T-helper 2 cell treated with Interferon-gamma antibody and Interleukin-4, amounts not matched to agents 100 ng/mL and 5 ng/mL, for 36 hours (primary cell): ENCODE measurements around the gene AMOTL1. TPM values are rescaled to one million over a fixed set of nuclear protein-coding genes. Genes with fewer than 3 reads are reported as not detected.
"Not testable (repeated sequence)": the region's sequence is repeated elsewhere in the genome, so short reads cannot be mapped to it uniquely, and the experiment has no call there.

Source experiments
- intact Hi-C: fragments of 100-400 bp; cut with micrococcal nuclease; formaldehyde crosslinking; loops from one replicate; pipeline ENCODE4 v1.15.1; 2023
- total RNA-seq: library from RNA; stranded (reverse); gene quantifications from 2 replicates; pipeline ENCODE4 v1.2.3, GENCODE V29; 2022

Gene AMOTL1
- total RNA-seq, 1 donor from 2014 or later = 4.4 TPM

DNA sequence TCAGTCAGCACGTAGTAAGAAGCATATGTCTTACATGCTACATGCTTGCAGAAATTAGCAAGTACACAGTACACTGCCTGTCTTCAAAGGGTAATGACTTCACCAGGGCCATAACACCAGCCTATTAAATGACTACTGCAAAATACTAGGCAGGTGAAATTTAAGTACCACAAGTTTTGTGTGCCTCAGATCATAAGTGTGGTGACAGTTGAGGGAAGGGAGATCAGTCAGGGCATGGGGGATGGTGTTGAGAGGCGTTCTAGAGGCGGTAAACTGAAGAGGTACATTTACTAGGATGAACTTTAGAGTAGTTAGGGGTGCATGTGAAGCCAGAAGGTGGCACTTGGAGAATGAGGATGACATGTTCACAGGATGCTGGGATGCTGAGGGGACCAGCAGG is 22.0 kb downstream of the AMOTL1 start:
- intact Hi-C loops = no loop called here

DNA sequence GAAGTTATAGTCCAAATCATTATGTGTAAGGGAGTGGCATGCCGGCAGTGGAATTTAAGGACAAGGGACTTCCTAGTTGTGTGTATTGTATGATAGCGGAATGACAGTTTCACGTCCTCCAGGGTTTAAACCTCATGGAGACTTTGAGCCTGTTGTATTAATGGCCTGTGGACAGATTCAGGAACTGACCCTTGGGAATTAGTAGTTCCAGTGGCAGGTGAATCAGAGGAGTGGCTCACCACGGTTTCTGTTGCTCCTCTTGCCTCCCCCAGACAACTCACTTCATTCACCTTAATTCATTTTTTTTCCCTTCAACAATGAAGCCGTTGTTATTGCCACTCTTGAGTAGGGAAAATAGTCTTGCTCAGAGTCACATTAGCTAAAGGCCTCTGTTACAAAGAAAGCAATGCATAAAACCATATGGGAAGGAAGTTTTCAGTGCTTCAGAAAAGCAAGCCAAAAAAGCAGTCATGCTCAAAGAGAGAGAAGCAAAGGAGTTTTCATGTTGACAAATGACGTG is 22.6 kb downstream of the AMOTL1 start:
- intact Hi-C loops = no loop called here

DNA sequence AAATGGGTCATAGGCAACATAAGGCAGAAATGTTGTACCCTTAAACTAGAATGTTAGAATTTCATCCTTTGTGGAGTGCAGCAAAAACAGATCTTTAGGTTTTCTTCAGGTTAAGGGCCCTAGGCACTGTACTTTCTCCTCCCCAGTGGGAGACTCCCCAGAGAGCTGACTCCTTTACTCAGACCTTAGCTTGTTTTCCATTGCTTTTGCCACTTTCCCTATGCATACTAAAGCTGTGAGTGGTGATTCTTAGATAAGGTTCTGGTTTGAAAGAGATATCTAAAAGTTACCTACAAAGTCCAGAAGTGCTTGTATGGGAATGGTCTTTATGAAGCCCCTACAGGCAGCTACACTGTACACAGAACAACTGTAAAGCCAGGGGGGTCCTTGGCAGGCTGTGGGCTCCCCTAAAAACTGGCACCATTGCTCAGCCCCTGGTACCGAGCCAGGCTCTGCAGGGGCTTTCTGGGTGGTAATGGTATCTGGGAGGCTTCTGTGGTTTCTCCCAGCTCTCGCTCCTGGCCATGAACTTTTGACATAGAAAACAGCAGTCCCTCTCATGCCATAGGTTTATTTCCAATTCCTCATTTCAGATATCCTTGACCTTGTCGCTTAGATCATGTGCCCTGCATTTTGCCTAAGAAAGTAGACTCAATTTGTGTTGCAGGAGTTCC is 23.2 kb downstream of the AMOTL1 start:
- intact Hi-C loops = no loop called here

DNA sequence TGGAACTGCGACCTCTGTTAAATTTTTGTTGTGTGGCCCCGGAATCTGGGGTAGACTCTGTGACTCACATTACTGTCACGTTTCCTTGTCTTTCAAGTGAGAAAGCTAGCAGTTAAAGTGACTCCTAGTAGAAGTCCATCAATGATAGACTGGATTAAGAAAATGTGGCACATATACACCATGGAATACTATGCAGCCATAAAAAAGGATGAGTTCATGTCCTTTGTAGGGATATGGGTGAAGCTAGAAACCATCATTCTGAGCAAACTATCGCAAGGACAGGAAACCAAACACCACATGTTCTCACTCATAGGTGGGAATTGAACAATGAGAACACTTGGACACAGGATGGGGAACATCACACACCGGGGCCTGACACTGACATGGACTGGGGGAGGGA is 23.8 kb downstream of the AMOTL1 start:
- intact Hi-C loops = not testable (repeated sequence)

DNA sequence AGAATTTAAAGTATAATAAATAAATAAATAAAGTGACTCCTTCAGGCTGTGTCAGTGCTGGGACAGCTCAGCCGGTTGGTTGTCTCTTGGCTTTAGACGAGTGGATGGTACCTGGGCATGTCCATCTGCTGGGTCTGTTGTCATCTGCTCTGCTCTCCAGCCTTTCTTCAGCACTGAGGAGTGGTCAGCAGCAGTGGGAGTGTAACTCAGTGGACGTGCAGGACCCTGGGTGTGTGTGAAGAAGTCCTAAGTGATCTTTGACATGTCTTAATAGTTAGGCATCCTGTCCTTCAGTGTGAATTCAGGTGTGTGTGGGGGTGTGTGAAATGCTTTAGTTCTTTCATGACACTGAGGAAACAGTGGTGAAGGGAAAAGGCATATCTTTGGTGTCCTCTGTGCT is 24.3 kb downstream of the AMOTL1 start:
- intact Hi-C loops = no loop called here

DNA sequence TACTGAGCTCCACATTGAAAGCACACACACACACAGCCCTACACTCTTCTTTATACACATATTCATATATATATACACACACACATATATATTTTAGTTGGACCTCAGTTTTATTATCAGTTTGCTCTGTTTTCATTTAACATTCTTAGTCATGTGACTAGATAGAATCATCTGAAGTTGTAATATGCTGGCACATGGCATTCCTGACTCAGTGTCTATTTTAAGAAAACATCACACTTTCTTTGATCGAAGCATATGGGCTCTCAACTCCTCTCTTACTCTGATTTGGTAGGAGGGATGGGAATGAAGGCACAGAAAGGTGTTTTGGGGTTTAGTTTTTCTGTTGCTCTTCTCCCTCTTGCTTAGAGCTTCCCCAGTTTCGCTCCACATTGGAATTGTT is 24.8 kb downstream of the AMOTL1 start:
- intact Hi-C loops = no loop called here

DNA sequence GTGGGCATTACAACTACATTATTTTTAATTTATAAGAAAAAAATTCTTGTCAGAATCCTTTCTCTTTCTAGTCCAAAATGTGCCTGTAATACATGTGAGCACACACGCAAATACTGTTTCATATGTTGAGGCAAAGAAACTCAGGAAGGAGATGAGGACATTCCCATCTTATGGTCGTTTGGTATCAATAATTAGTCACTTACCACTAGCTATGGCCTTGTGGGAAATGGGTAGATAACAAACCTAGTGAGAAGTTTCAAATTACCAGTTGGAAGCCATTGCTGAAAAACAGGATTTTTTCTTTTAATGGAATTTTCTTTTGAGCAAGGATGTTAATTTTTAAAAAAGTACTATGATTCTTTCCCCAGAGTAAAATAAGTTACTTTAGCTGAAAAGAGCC is 25.7 kb downstream of the AMOTL1 start:
- intact Hi-C loops = no loop called here

DNA sequence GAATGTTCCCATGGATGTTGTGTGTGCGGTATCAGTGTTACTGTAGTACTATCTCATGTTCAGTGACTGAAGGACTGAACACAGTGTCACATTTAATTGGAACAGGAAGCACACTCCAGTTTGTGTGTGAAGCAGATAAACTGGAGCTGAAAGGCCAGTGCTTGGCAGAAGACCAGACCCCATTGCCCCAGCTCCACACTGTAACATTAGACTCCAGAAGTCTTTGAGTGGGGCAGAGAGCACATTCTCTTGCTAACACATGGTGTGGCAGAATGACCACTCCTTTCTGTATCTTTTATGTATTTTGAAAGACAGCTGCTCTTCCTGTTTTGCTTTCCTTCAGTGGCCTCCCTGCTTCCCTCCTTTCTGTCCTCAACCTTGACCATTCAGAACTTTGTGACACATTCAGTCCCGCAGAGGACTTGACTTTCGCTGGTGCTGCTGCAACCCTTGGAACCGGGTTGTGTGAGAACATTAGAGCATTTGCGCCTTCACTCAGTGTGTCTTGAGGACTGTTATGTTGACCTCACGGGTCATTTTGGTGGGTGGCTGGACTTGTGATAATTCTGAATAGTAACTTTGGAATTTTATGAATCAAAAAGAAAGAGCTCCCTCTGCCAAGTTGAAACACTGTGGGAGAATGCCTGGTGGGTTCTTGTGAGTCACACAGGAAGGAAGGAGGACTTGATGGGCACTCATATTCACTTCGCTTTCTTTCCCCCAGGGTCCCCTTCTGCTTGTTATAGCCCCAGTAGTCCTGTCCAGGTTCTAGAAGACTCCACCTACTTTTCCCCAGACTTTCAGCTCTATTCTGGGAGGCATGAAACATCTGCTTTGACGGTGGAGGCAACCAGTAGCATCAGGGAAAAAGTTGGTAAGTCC is 26.4 kb downstream of the AMOTL1 start:
- intact Hi-C loops = no loop called here

DNA sequence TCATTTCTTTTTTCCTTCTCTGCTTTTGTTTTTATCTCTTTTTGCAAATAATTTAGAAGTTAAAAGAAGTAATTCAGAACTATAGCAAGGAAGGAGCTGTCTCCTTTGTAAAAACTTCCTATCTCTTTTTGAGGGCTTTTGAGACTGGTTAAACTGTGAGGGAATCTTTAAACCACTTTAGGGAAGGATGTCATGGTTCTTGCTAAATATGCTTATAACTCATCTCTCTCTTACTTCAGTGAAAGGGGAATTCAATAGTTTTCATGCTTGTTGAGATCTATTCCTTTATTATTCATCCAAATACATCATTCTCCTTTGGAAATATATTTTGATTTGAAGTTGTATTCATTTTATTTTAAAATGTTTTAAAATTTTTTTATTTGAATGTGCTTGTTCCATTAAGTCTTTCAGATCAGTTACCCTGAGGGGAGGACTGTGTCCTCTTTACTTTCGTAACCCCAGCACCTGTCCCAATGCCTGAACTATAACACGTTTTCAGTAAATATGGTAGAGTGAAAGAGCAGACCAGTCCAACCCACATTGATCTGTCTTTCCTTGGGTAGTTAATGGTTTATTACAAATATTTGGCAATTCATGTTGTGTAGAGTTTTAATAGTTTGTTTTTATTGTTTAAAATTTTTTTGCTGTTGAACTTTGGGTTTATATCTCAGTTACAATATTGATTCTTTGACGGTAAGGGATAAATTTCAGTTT is 27.5 kb downstream of the AMOTL1 start:
- intact Hi-C loops = no loop called here

DNA sequence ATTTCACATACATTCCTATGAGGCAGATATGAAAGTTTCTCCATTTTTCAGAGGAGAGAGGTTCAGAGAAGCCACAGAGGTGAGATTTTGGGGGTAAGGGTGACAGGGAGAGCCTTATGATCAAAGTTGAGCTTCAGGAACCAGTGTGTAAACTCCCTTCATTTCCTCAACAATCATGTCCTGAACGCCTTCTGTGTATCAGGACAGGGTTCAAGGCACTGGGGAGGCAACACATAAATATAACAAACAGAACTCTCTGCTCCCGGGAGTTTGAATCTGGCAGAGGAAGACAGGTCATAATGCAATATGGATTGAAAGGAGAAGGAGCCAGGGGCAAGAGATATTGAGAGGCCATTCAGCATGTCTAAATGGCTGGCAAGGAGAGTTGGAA is 28.0 kb downstream of the AMOTL1 start:
- intact Hi-C loops = no loop called here

DNA sequence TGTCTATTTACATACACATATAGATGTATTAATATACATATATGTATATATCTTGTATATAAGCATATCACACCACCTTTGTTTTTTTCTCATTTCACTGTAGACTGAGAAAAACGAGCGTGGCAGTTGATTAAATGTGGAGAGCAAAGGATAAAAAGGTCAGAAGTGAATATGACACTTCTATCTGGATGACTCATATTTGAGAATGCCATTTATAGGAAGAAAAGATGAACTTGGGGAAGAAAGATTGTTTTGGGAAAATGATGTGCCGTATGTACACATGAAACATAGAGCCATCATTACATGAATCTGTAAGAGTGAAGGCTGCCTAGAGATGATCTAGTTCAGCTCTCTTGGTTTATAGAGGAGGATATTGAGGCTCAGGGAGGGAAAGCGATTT is 28.7 kb downstream of the AMOTL1 start:
- intact Hi-C loops = no loop called here

DNA sequence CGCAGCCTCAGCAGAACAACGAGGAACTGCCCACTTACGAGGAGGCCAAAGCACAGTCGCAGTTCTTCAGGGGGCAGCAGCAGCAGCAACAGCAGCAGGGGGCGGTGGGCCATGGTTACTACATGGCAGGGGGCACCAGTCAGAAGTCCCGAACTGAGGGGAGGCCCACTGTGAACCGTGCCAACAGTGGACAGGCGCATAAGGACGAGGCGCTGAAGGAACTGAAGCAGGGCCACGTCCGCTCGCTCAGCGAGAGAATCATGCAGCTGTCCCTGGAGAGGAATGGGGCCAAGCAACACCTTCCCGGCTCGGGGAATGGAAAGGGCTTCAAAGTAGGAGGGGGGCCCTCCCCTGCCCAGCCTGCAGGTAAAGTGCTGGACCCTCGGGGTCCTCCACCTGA is 31.6 kb downstream of the AMOTL1 start:
- intact Hi-C loops = no loop called here

DNA sequence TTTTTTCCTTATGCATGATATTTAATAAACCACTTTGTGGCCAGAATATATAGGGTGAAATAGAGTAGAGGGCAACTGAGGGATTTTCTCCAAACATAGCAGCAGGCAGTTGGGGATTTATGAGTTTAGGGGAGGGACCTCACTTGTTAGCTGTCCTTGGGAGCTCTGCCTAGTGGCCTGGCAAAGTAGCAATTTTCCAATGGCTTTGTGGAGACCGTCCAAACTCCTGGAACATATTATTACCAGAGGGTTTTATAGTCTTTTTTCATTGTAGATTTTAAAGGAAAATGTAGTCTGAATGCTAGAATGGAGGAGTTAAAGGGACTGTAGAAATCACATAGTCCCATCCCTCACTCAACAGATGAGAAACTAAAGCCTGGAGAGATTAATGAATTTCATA is 32.3 kb downstream of the AMOTL1 start:
- intact Hi-C loops = no loop called here

DNA sequence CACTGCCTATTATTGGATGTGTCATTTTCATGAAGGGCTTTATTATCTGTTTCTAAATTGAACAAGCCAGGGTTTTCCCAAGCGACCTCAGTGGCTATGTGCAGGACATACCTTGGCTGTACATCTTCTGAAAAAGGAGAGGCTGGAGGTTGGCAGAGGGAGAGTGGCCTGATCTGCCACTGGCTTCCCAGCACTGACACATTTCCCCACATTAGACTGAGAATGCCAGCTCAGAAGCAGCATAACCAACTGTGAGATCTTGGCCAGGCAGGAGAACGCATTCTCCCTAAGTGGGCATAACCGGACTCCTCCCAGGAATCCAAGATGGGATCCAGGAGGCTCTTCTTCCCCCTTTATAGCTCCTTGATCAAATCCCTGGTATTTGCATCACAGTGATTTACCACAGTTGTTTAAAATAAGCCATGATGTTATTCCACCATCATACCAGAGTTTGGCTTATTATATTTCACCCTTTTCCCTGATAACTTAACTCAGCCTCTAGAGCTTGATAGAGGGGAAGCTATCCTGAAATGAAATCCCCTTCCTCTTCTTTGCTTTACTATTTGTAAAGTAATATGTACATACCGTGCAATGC is 33.8 kb downstream of the AMOTL1 start:
- intact Hi-C loops = no loop called here

DNA sequence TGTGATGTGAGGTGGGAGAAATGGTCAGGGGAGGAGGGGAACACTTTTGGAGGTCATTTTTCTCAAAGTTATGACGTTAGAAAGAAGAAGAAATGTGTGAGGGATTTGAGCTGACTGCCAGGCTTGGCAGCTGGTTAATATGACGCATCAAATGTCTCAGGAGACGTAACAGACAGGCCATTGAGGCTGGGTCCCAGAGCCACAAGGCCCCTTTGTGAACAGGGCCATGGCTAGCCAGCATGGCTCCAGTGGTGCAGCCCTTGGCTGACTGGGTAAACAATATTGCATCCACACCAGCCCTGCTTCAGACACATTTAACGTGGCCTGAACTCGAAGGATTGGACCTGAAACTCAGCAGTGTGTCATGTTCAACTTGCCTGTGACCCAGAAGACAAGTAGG is 34.3 kb downstream of the AMOTL1 start:
- intact Hi-C loops = no loop called here

DNA sequence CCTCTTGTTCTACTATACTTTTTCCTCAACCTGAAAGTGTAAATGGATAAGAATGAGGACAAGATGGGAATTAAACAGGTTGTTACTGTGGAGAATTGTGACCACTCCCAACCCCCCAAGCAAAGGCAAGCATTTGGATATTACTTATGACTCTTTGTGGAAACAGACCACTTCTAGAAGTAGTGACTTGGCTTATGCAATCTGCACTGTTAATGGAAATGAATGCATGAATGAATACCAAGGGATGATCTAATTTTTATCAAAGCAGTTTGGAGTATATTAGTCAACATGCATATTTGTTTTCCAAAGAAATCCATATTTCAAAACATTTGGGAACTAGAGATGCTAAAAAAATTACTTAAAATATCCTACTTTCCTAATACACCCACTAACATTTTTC is 35.3 kb downstream of the AMOTL1 start:
- intact Hi-C loops = no loop called here

DNA sequence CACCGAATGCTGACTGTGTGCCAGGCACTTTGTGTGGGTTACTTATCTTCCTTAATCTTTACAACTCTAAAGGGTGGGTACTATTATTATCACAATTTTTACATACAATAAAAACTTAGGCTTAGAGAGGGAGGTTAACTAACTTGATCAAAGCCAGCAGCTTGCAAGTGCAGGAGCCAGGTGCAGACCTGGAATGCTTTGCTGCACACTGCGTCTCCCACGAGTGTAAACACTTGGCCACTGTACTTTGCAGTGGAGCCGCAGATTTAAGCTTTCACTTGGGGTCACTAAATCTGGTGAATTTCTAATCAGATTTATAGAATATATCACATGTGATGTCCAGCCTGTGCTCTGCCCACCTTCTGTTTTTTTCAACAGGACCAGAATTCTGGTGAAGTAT is 36.7 kb downstream of the AMOTL1 start:
- intact Hi-C loops = no loop called here

DNA sequence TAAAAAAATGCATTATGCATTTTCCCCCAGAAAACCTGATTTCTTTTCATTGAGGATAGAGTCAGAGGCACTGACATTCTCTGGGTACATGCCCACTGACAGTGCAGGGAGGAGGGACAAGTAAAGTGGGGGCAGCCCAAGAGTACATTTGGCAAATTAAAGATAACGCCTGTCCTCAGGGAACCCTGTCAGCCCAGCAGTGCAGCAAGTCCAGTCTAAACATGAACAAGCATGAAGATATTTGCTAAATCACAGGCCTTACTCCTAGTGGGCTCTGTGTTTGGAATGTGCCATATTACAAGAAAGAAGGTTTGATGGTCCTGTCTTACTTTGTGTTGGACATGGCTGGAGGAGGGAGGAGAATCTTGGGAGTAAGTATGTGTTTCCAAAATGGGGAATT is 37.9 kb downstream of the AMOTL1 start:
- intact Hi-C loops = no loop called here

DNA sequence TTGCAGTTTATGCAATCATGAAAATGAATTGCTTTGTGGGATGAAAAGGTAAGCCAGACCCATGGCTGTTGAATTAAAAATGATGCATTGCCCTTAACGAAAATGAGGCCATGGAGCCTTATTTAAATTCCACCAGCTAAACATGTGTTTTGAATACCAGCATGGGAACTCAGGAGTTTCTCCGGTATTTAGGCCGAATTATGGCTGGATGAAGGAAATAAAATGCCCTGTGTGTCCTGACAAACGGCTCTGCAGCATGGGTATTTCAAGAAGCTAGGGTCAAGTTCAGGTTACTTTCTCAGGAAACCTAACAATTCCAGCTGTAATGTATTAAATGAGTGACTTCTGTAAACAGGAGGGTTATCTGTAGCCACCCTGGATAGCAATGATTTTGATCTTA is 38.3 kb downstream of the AMOTL1 start:
- intact Hi-C loops = no loop called here

DNA sequence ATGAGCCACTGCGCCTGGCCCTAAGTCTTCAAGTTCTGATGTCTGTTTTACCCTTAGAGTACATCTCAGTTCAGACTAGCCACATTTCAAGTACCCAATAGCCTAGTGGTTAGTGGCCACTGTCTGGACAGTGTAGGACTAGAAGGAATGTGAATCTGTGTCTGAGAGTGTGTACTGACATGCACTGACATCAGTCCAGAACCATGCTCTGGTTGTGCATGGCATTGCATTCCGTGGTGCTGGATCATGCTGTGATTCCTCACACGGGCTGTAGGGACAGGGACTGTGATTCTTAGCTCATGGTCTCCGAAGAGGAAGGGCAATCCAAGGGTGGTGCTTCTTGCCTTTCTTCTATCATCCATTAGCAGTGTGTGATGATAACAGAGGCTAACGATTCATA is 41.1 kb downstream of the AMOTL1 start:
- intact Hi-C loops = no loop called here
